ENCODE measurements around the gene UCHL3.

The UCHL3 gene

GRCh38 chr13:75547917-75548316 is 1.7 kb upstream of the UCHL3 start:
- no peak for DNase-seq (ENCODE audit: low spot score)

GRCh38 chr13:75550159-75550567 is 572 bp downstream of the UCHL3 start:
- no peak for DNase-seq (ENCODE audit: low spot score)

- no peak for DNase-seq (ENCODE audit: low spot score)
Measured at GRCh38 chr13:75554464-75554863, 4.9 kb downstream of the UCHL3 start.

- DNase-seq (ENCODE audit: low spot score) = no peak
Measured at GRCh38 chr13:75554981-75555380, 5.4 kb downstream of the UCHL3 start.

- DNase-seq (ENCODE audit: low spot score) = no peak
Measured at GRCh38 chr13:75555836-75556235, 6.2 kb downstream of the UCHL3 start.

- DNase-seq (ENCODE audit: low spot score) = no peak
Measured at GRCh38 chr13:75556961-75557360, 7.4 kb downstream of the UCHL3 start.

GRCh38 chr13:75558145-75558840 is 8.7 kb downstream of the UCHL3 start:
- no peak for DNase-seq (ENCODE audit: low spot score)

- DNase-seq (ENCODE audit: low spot score) = no peak
Measured at GRCh38 chr13:75566658-75567057, 17.1 kb downstream of the UCHL3 start.

GRCh38 chr13:75569576-75569975 is 20.0 kb downstream of the UCHL3 start:
- no peak for DNase-seq (ENCODE audit: low spot score)

- DNase-seq (ENCODE audit: low spot score) = no peak
Measured at GRCh38 chr13:75579529-75579928, 29.9 kb downstream of the UCHL3 start.

- no peak for DNase-seq (ENCODE audit: low spot score)
Measured at GRCh38 chr13:75581874-75582640, 32.5 kb downstream of the UCHL3 start.

- DNase-seq (ENCODE audit: low spot score) = no peak
Measured at GRCh38 chr13:75583091-75583490, 33.5 kb downstream of the UCHL3 start.

GRCh38 chr13:75585153-75585552 is 35.6 kb downstream of the UCHL3 start:
- no peak for DNase-seq (ENCODE audit: low spot score)

GRCh38 chr13:75587679-75588078 is 38.1 kb downstream of the UCHL3 start:
- DNase-seq (ENCODE audit: low spot score) = no peak

- no peak for DNase-seq (ENCODE audit: low spot score)
Measured at GRCh38 chr13:75596657-75597182, 47.1 kb downstream of the UCHL3 start.

GRCh38 chr13:75600371-75600770 is 50.8 kb downstream of the UCHL3 start:
- DNase-seq (ENCODE audit: low spot score) = no peak

GRCh38 chr13:75603038-75603437 is 53.4 kb downstream of the UCHL3 start:
- DNase-seq (ENCODE audit: low spot score) = no peak

GRCh38 chr13:75607447-75607846 is 57.9 kb downstream of the UCHL3 start:
- no peak for DNase-seq (ENCODE audit: low spot score)

GRCh38 chr13:75610466-75610865 is 60.9 kb downstream of the UCHL3 start:
- no peak for DNase-seq (ENCODE audit: low spot score)

GRCh38 chr13:75612354-75612753 is 62.8 kb downstream of the UCHL3 start:
- DNase-seq (ENCODE audit: low spot score) = no peak

- DNase-seq (ENCODE audit: low spot score) = no peak
Measured at GRCh38 chr13:75617230-75617629, 67.6 kb downstream of the UCHL3 start.

GRCh38 chr13:75618308-75618707 is 68.7 kb downstream of the UCHL3 start:
- no peak for DNase-seq (ENCODE audit: low spot score)

- DNase-seq (ENCODE audit: low spot score) = no peak
Measured at GRCh38 chr13:75620020-75620419, 70.4 kb downstream of the UCHL3 start.

Data from CD4-positive, alpha-beta T cell treated with Interleukin-6 at 100 ng/mL for 8 hours (primary cell).